H9 (cell line): ENCODE data around the gene ANGPTL4. TPM values are rescaled to one million over a fixed set of nuclear protein-coding genes. Genes with fewer than 3 reads are reported as not detected.

Experiments
- DNase-seq: peaks from one replicate; pipeline ENCODE4 v3.0.0-alpha.2; 2017
- H2AFZ ChIP-seq: one replicate; pipeline ENCODE4 v1.6.1; 2013; ENCODE audit warnings: mild to moderate bottlenecking, low read length, control low read depth, moderate library complexity
- H2AK5ac ChIP-seq: 2 replicates; pipeline ENCODE4 v1.6.1; 2013; ENCODE audit warnings: low read length, control low read depth, mixed read lengths; ENCODE audit not compliant: insufficient read length
- H2BK120ac ChIP-seq: one replicate; pipeline ENCODE4 v1.6.1; 2013; ENCODE audit warnings: low read depth, mild to moderate bottlenecking, low read length, control low read depth, inconsistent platforms; ENCODE audit not compliant: poor library complexity, severe bottlenecking
- H2BK12ac ChIP-seq: 2 replicates; pipeline ENCODE4 v1.6.1; 2013; ENCODE audit warnings: low read length, control low read depth, mixed read lengths, low read depth; ENCODE audit not compliant: insufficient read length
- H2BK15ac ChIP-seq: 2 replicates; pipeline ENCODE4 v1.6.1; 2013; ENCODE audit warnings: low read depth, low read length, control low read depth
- H2BK20ac ChIP-seq: one replicate; pipeline ENCODE4 v1.6.1; 2013; ENCODE audit warnings: low read depth, mild to moderate bottlenecking, low read length, control low read depth, inconsistent platforms; ENCODE audit not compliant: poor library complexity, severe bottlenecking
- H2BK5ac ChIP-seq: 2 replicates; pipeline ENCODE4 v1.6.1; 2013; ENCODE audit warnings: low read length, control low read depth, mixed read lengths; ENCODE audit not compliant: insufficient read length
- H3K14ac ChIP-seq: 2 replicates; pipeline ENCODE4 v1.6.1; 2013; ENCODE audit warnings: low read length, control low read depth; ENCODE audit not compliant: insufficient read depth
- H3K18ac ChIP-seq: 2 replicates; pipeline ENCODE4 v1.6.1; 2013; ENCODE audit warnings: low read depth, mild to moderate bottlenecking, mixed read lengths, low read length, control low read depth; ENCODE audit not compliant: insufficient read length
- H3K23ac ChIP-seq: 2 replicates; pipeline ENCODE4 v1.6.1; 2013; ENCODE audit warnings: low read length, control low read depth, mixed read lengths, low read depth; ENCODE audit not compliant: insufficient read length
- H3K23me2 ChIP-seq: 2 replicates; pipeline ENCODE4 v1.6.1; 2013; ENCODE audit warnings: low read depth, mild to moderate bottlenecking, mixed read lengths, low read length, control low read depth; ENCODE audit not compliant: insufficient read length, poor library complexity, severe bottlenecking
- H3K27ac ChIP-seq: 2 replicates; pipeline ENCODE4 v1.5.1; 2013; ENCODE audit warnings: low read length, control low read depth, mixed read lengths, low read depth; ENCODE audit not compliant: insufficient read length
- H3K27me3 ChIP-seq: 2 replicates; pipeline ENCODE4 v1.6.1; 2013; ENCODE audit warnings: low read length, control low read depth, inconsistent platforms; ENCODE audit not compliant: insufficient read depth
- H3K4ac ChIP-seq: 2 replicates; pipeline ENCODE4 v1.6.1; 2013; ENCODE audit warnings: low read depth, mild to moderate bottlenecking, control low read depth, inconsistent platforms, low read length, moderate library complexity
- H3K4me1 ChIP-seq: 2 replicates; pipeline ENCODE4 v1.6.1; 2013; ENCODE audit warnings: low read length, control low read depth, inconsistent platforms; ENCODE audit not compliant: insufficient read depth
- H3K4me2 ChIP-seq: 2 replicates; pipeline ENCODE4 v1.6.1; 2013; ENCODE audit warnings: low read length, control low read depth, mixed read lengths; ENCODE audit not compliant: insufficient read length, insufficient read depth
- H3K56ac ChIP-seq: 2 replicates; pipeline ENCODE4 v1.6.1; 2013; ENCODE audit warnings: low read depth, mild to moderate bottlenecking, mixed read lengths, low read length, control low read depth; ENCODE audit not compliant: insufficient read length
- H3K79me1 ChIP-seq: 2 replicates; pipeline ENCODE4 v1.6.1; 2013; ENCODE audit warnings: low read depth, mild to moderate bottlenecking, moderate library complexity, low read length, control low read depth, inconsistent platforms; ENCODE audit not compliant: insufficient read depth, poor library complexity, severe bottlenecking
- H3K79me2 ChIP-seq: 2 replicates; pipeline ENCODE4 v1.6.1; 2013; ENCODE audit warnings: low read length, control low read depth, inconsistent platforms; ENCODE audit not compliant: insufficient read depth
- H3K9ac ChIP-seq: 2 replicates; pipeline ENCODE4 v1.6.1; 2013; ENCODE audit warnings: low read length, control low read depth, mixed read lengths; ENCODE audit not compliant: insufficient read length; ENCODE audit errors: extremely low read depth
- H3K9me3 ChIP-seq: one replicate; pipeline ENCODE4 v1.6.1; 2013; ENCODE audit warnings: low read depth, low read length, inconsistent platforms; ENCODE audit not compliant: control insufficient read depth
- H3T11ph ChIP-seq: one replicate; pipeline ENCODE4 v1.6.1; 2013; ENCODE audit warnings: mild to moderate bottlenecking, low read length, control low read depth, inconsistent platforms
- H4K20me1 ChIP-seq: one replicate; pipeline ENCODE4 v1.6.1; 2013; ENCODE audit not compliant: control insufficient read depth, insufficient read length, insufficient read depth
- H4K5ac ChIP-seq: 2 replicates; pipeline ENCODE4 v1.6.1; 2013; ENCODE audit warnings: low read depth, mild to moderate bottlenecking, mixed read lengths, low read length, control low read depth; ENCODE audit not compliant: insufficient read length
- H4K8ac ChIP-seq: replicated peaks from 2 replicates; pipeline ENCODE4 v1.6.1; 2013; ENCODE audit warnings: low read length, control low read depth, mixed read lengths, low read depth; ENCODE audit not compliant: insufficient read length
- H4K91ac ChIP-seq: 2 replicates; pipeline ENCODE4 v1.6.1; 2013; ENCODE audit warnings: low read depth, mild to moderate bottlenecking, moderate library complexity, mixed read lengths, low read length, control low read depth; ENCODE audit not compliant: insufficient read length
- H3K27ac Mint-ChIP-seq, 3 experiments: 2 replicates in 2 of 3; 3 replicates in 1 of 3; pipeline ENCODE4 v1.8.0; 2020 to 2021; ENCODE audit warnings: mixed read lengths in 3 of 3, mild to moderate bottlenecking in 1 of 3, moderate library complexity in 1 of 3
- H3K27me3 Mint-ChIP-seq: 2 replicates; pipeline ENCODE4 v1.8.0; 2021; ENCODE audit warnings: low read depth, mild to moderate bottlenecking, moderate library complexity, mixed read lengths
- H3K36me3 Mint-ChIP-seq, 3 experiments: 2 replicates in 2 of 3; 3 replicates in 1 of 3; pipeline ENCODE4 v1.8.0; 2020 to 2021; ENCODE audit warnings: low read depth in 3 of 3, mixed read lengths in 3 of 3; ENCODE audit not compliant: insufficient read depth in 1 of 3
- H3K4me1 Mint-ChIP-seq, 2 experiments: 2 replicates each; pipeline ENCODE4 v1.8.0; 2020; ENCODE audit warnings: mixed read lengths in 2 of 2
- H3K4me3 Mint-ChIP-seq, 2 experiments: 2 replicates in 1 of 2; 3 replicates in 1 of 2; pipeline ENCODE4 v1.8.0; 2020 to 2021; ENCODE audit warnings: mild to moderate bottlenecking in 2 of 2, mixed read lengths in 2 of 2, moderate library complexity in 1 of 2
- H3K9me3 Mint-ChIP-seq, 2 experiments: 2 replicates in 1 of 2; 3 replicates in 1 of 2; pipeline ENCODE4 v1.8.0; 2020; ENCODE audit warnings: mild to moderate bottlenecking in 2 of 2, mixed read lengths in 2 of 2, moderate library complexity in 1 of 2
- CTCF ChIP-seq: fragments of 200-600 bp; sonication (generic); conservative IDR thresholded peaks from 3 replicates; pipeline ENCODE4 v1.8.0; 2021; ENCODE audit warnings: antibody characterized with exemption, mild to moderate bottlenecking
- WGBS: extraction: QIAGEN DNeasy Blood & Tissue Kit; methylation state at CpG from one replicate; pipeline ENCODE4 v1.1.7; 2013; ENCODE audit warnings: missing lambda C conversion rate, low lambda C conversion rate, mixed read lengths; ENCODE audit not compliant: insufficient read length; ENCODE audit errors: extremely low coverage; 5-methylcytosine and 5-hydroxymethylcytosine counted together
- total RNA-seq: library from RNA; stranded (reverse); gene quantifications from 2 replicates; pipeline ENCODE4 v1.2.1, GENCODE V29; 2021

Gene ANGPTL4
- total RNA-seq, 1 experiment from 2014 or later, result 1.9 TPM

- Histone ChIP-seq H4K8ac (no peak overlapping the region), H3K14ac (no peak overlapping the region), H3K56ac (no peak overlapping the region), H3K27me3 (no peaks in the 10 kb centered on the region), H2BK12ac (no peak overlapping the region), H2BK120ac (no peak overlapping the region), H2BK15ac (no peak overlapping the region), H2AFZ (no peak overlapping the region), H3K27ac (no peak overlapping the region), H3K9ac (no peak overlapping the region), H3K79me2 (no peaks in the 10 kb centered on the region), H3T11ph (no peak overlapping the region), H3K4me1 (no peaks in the 10 kb centered on the region), H3K23me2 (peaks cover 5% of the 10 kb centered on the region), H3K4me2 (peak overlapping the region; percentile 74), H4K5ac (no peak overlapping the region), H4K20me1 (no peaks in the 10 kb centered on the region), H3K4ac (no peak overlapping the region), H3K18ac (no peak overlapping the region), H2BK5ac (no peak overlapping the region), H2BK20ac (no peak overlapping the region), H2AK5ac (no peak overlapping the region), H3K23ac (no peak overlapping the region), H3K9me3 (no peaks in the 10 kb centered on the region), H4K91ac (no peak overlapping the region), H3K79me1 (no peaks in the 10 kb centered on the region)
- Mint-ChIP-seq H3K27me3 (no peaks in the 10 kb centered on the region; the same call in 1 of the 2 replicates), H3K4me1 (peaks cover 6 to 8% of the 10 kb centered on the region in 2 experiments), H3K36me3 (no peaks in the 10 kb centered on the region), H3K4me3 (peak overlapping the region; percentile 50 to 68), H3K27ac (no peak overlapping the region), H3K9me3 (peaks cover 0 to 3% of the 10 kb centered on the region in 2 experiments; a peak in 2 of 5 replicates)
- no peak for TF ChIP-seq CTCF
- no peak for DNase-seq
- no CpG with 5 or more reads among the region's 3 CpGs for WGBS
These were observed 49.7 kb downstream of the ANGPTL4 start for GRCh38 chr19:8413629-8413995.
